Activated CD4-positive, alpha-beta memory T cell treated with anti-CD3 and anti-CD28 coated beads, Interleukin-2, amount 10 ng/mL, durations not matched to agents 7 days and 5 days (primary cell): ENCODE results near the gene DOK3. TPM values are rescaled to one million over a fixed set of nuclear protein-coding genes. Genes with fewer than 3 reads are reported as not detected.
A peak's percentile ranks its signal among the peaks of the same experiment; 100 is the strongest.

Source experiments
- CTCF ChIA-PET: fragments of 350-600 bp; sonication (Branson Sonifier 250); formaldehyde crosslinking; loops from one replicate; lab custom pipeline; 2021; ENCODE audit warnings: antibody characterized with exemption, inconsistent platforms; lab: Charles Lee
- POLR2A ChIA-PET: fragments of 350-600 bp; sonication (Branson Sonifier 250); formaldehyde crosslinking; loops from one replicate; lab custom pipeline; 2021; ENCODE audit warnings: antibody characterized with exemption; lab: Charles Lee
- DNase-seq: peaks from one replicate; pipeline ENCODE4 v3.0.0-alpha.2; 2020
- H3K27ac Mint-ChIP-seq: one replicate; pipeline ENCODE4 v1.8.0; 2021; ENCODE audit warnings: mild to moderate bottlenecking, mixed read lengths
- H3K27me3 Mint-ChIP-seq: one replicate; pipeline ENCODE4 v1.8.0; 2021; ENCODE audit warnings: mixed read lengths
- H3K36me3 Mint-ChIP-seq: one replicate; pipeline ENCODE4 v1.8.0; 2021; ENCODE audit warnings: low read depth, mixed read lengths
- H3K4me1 Mint-ChIP-seq: one replicate; pipeline ENCODE4 v1.8.0; 2021; ENCODE audit warnings: mixed read lengths
- H3K4me3 Mint-ChIP-seq: one replicate; pipeline ENCODE4 v1.8.0; 2021; ENCODE audit warnings: mild to moderate bottlenecking, mixed read lengths
- H3K9me3 Mint-ChIP-seq: one replicate; pipeline ENCODE4 v1.8.0; 2021; ENCODE audit warnings: mixed read lengths
- total RNA-seq, 2 experiments: library from RNA; stranded (reverse); gene quantifications; one replicate each; pipeline ENCODE4 v1.2.3, GENCODE V29; 2021

DOK3 gene
- 1 to 10 TPM; 2.4 TPM for total RNA-seq

GRCh38 chr5:177509381-177509951 is at the start of gene DOK3:
TSS of gene DOK3 (minus strand) at chr5:177509826. CDS start at chr5:177509540, 286 bp downstream.
- Mint-ChIP-seq H3K4me3 (no peak within 1 kb of the TSS), H3K36me3 (peaks cover 31% of the 10 kb centered on the region), H3K27ac (no peak within 1 kb of the TSS), H3K27me3 (no peaks in the 10 kb centered on the region), H3K4me1 (peaks cover 5% of the 10 kb centered on the region), H3K9me3 (no peaks in the 10 kb centered on the region)
- DNase-seq = no peak
- ChIA-PET POLR2A (interaction anchor here (1.1 to 1.2 kb wide), 2 partner anchors 12 to 158 kb away, joined by 4 read pairs; partner anchors contain the start of genes LMAN2 and PDLIM7), CTCF (interaction anchor here (0.8 to 1.1 kb wide), 4 partner anchors 9 to 397 kb away, joined by 3 to 4 read pairs (median 4); no protein-coding TSS in a partner anchor)

GRCh38 chr5:177557796-177558195 is 48.2 kb upstream of the DOK3 start:
- POLR2A ChIA-PET = interaction anchor here (1.0 kb wide), 1 partner anchor 35 kb away, joined by 3 read pairs; no protein-coding TSS in a partner anchor
- no peak overlapping the region for H3K27ac Mint-ChIP-seq
- peaks cover 39% of the 10 kb centered on the region for H3K4me1 Mint-ChIP-seq
- no peak for DNase-seq
- CTCF ChIA-PET = interaction anchor here (0.9 to 1.4 kb wide), 2 partner anchors 13 to 49 kb away, joined by 3 read pairs; no protein-coding TSS in a partner anchor
- no peaks in the 10 kb centered on the region for H3K27me3 Mint-ChIP-seq
- H3K9me3 Mint-ChIP-seq = no peaks in the 10 kb centered on the region
- peaks cover 5% of the 10 kb centered on the region for H3K36me3 Mint-ChIP-seq
- no peak overlapping the region for H3K4me3 Mint-ChIP-seq

GRCh38 chr5:177557041-177557647 is 47.5 kb upstream of the DOK3 start:
- CTCF ChIA-PET = interaction anchor here (0.7 kb wide), 1 partner anchor 40 kb away, joined by 3 read pairs; the partner anchor contains the start of gene DDX41
- POLR2A ChIA-PET = interaction anchor here (1.0 to 1.5 kb wide), 2 partner anchors 36 to 42 kb away, joined by 3 to 5 read pairs; partner anchors contain the start of gene B4GALT7
- Mint-ChIP-seq H3K4me3 (no peak overlapping the region), H3K27me3 (no peaks in the 10 kb centered on the region), H3K9me3 (no peaks in the 10 kb centered on the region), H3K4me1 (peaks cover 46% of the 10 kb centered on the region), H3K36me3 (peaks cover 10% of the 10 kb centered on the region), H3K27ac (peak overlapping the region; percentile 65)
- DNase-seq = peak; percentile 58

GRCh38 chr5:177555665-177556064 is 46.0 kb upstream of the DOK3 start:
- ChIA-PET POLR2A (interaction anchor here (1.5 kb wide), 1 partner anchor 44 kb away, joined by 5 read pairs; the partner anchor contains the start of gene B4GALT7), CTCF (no interaction called here)
- H3K27me3 Mint-ChIP-seq = no peaks in the 10 kb centered on the region
- peaks cover 13% of the 10 kb centered on the region for H3K36me3 Mint-ChIP-seq
- H3K27ac Mint-ChIP-seq = no peak overlapping the region
- no peak overlapping the region for H3K4me3 Mint-ChIP-seq
- no peak for DNase-seq
- peaks cover 49% of the 10 kb centered on the region for H3K4me1 Mint-ChIP-seq
- H3K9me3 Mint-ChIP-seq = no peaks in the 10 kb centered on the region

- POLR2A ChIA-PET = no interaction called here
- CTCF ChIA-PET = no interaction called here
- no peak for DNase-seq
- peaks cover 15% of the 10 kb centered on the region for H3K36me3 Mint-ChIP-seq
- no peaks in the 10 kb centered on the region for H3K9me3 Mint-ChIP-seq
- no peaks in the 10 kb centered on the region for H3K27me3 Mint-ChIP-seq
- H3K4me1 Mint-ChIP-seq = peaks cover 49% of the 10 kb centered on the region
- H3K27ac Mint-ChIP-seq = no peak overlapping the region
- peak overlapping the region; percentile 68 for H3K4me3 Mint-ChIP-seq
Measured at GRCh38 chr5:177555228-177555627, 45.6 kb upstream of the DOK3 start.

GRCh38 chr5:177554474-177555111 is 45.0 kb upstream of the DOK3 start, which contains the start of gene FAM193B:
TSS of gene FAM193B (minus strand) at chr5:177554563. CDS start at chr5:177554458, 105 bp downstream.
- Mint-ChIP-seq H3K9me3 (no peaks in the 10 kb centered on the region), H3K36me3 (peaks cover 17% of the 10 kb centered on the region)
- POLR2A ChIA-PET = interaction anchor here (1.2 to 1.4 kb wide), 2 partner anchors 9 to 38 kb away, joined by 4 to 8 read pairs; partner anchors contain the start of gene TMED9

GRCh38 chr5:177553671-177554429 is 44.2 kb upstream of the DOK3 start:
- no peaks in the 10 kb centered on the region for H3K27me3 Mint-ChIP-seq
- H3K36me3 Mint-ChIP-seq = peaks cover 17% of the 10 kb centered on the region
- H3K4me3 Mint-ChIP-seq = peak overlapping the region; percentile 77
- DNase-seq = peak; percentile 54
- peaks cover 49% of the 10 kb centered on the region for H3K4me1 Mint-ChIP-seq
- POLR2A ChIA-PET = interaction anchor here (0.6 to 2.2 kb wide), 5 partner anchors 8 to 284 kb away, joined by 3 to 10 read pairs (median 4); partner anchors contain the start of genes B4GALT7, DDX41 and TMED9
- CTCF ChIA-PET = no interaction called here
- H3K27ac Mint-ChIP-seq = peak overlapping the region; percentile 13
- no peaks in the 10 kb centered on the region for H3K9me3 Mint-ChIP-seq

More at GRCh38 chr5:177554474-177555111, 45.0 kb upstream of the DOK3 start, which contains the start of gene FAM193B:
- H3K4me1 Mint-ChIP-seq = peaks cover 49% of the 10 kb centered on the region
- no peaks in the 10 kb centered on the region for H3K27me3 Mint-ChIP-seq
- peak; percentile 96 for DNase-seq
- peak within 1 kb of the TSS; percentile 56 for H3K27ac Mint-ChIP-seq
- CTCF ChIA-PET = no interaction called here
- H3K4me3 Mint-ChIP-seq = peak within 1 kb of the TSS; percentile 77

GRCh38 chr5:177552839-177553455 is 43.3 kb upstream of the DOK3 start:
- Mint-ChIP-seq H3K9me3 (no peaks in the 10 kb centered on the region), H3K27ac (peak overlapping the region; percentile 42), H3K4me3 (peak overlapping the region; percentile 77), H3K4me1 (peaks cover 51% of the 10 kb centered on the region), H3K27me3 (no peaks in the 10 kb centered on the region), H3K36me3 (peaks cover 21% of the 10 kb centered on the region)
- ChIA-PET POLR2A (interaction anchor here (1.0 to 2.2 kb wide), 4 partner anchors 7 to 47 kb away, joined by 3 to 10 read pairs (median 6); partner anchors contain the start of genes B4GALT7, DDX41 and TMED9), CTCF (interaction anchor here (0.6 to 1.0 kb wide), 2 partner anchors 52 to 276 kb away, joined by 3 read pairs; no protein-coding TSS in a partner anchor)
- no peak for DNase-seq

GRCh38 chr5:177550122-177550521 is 40.5 kb upstream of the DOK3 start:
- Mint-ChIP-seq H3K27me3 (no peaks in the 10 kb centered on the region), H3K36me3 (peaks cover 27% of the 10 kb centered on the region), H3K4me1 (peaks cover 34% of the 10 kb centered on the region), H3K9me3 (no peaks in the 10 kb centered on the region), H3K4me3 (no peak overlapping the region), H3K27ac (no peak overlapping the region)
- POLR2A ChIA-PET = no interaction called here
- no peak for DNase-seq
- CTCF ChIA-PET = no interaction called here

GRCh38 chr5:177548495-177548894 is 38.9 kb upstream of the DOK3 start:
- Mint-ChIP-seq H3K27ac (no peak overlapping the region), H3K36me3 (peaks cover 30% of the 10 kb centered on the region), H3K27me3 (no peaks in the 10 kb centered on the region), H3K4me1 (peaks cover 25% of the 10 kb centered on the region), H3K9me3 (no peaks in the 10 kb centered on the region), H3K4me3 (no peak overlapping the region)
- CTCF ChIA-PET = no interaction called here
- no peak for DNase-seq
- POLR2A ChIA-PET = no interaction called here

- no peaks in the 10 kb centered on the region for H3K9me3 Mint-ChIP-seq
- no peak overlapping the region for H3K4me3 Mint-ChIP-seq
- POLR2A ChIA-PET = no interaction called here
- H3K4me1 Mint-ChIP-seq = peaks cover 17% of the 10 kb centered on the region
- no peak overlapping the region for H3K27ac Mint-ChIP-seq
- CTCF ChIA-PET = no interaction called here
- H3K27me3 Mint-ChIP-seq = no peaks in the 10 kb centered on the region
- no peak for DNase-seq
- peaks cover 25% of the 10 kb centered on the region for H3K36me3 Mint-ChIP-seq
Measured at GRCh38 chr5:177547736-177548135, 38.1 kb upstream of the DOK3 start.
